Retinal pigment epithelial cell (primary cell): ENCODE measurements around the gene PFDN4.
A peak's percentile ranks its signal among the peaks of the same experiment; 100 is the strongest.

Source experiments
- DNase-seq: peaks from one replicate; pipeline ENCODE4 v3.0.0-alpha.2; 2010; ENCODE audit warnings: low read depth
- H3K4me3 ChIP-seq: 2 replicates; pipeline ENCODE4 v1.5.1; 2011; ENCODE audit warnings: mild to moderate bottlenecking, low read length, control low read depth, moderate library complexity
- CTCF ChIP-seq: conservative IDR thresholded peaks from 2 replicates; pipeline ENCODE4 v1.5.1; 2011; ENCODE audit warnings: low read depth, low read length, control low read depth, inconsistent platforms

Gene PFDN4

GRCh38 chr20:54174457-54175175 lies 33.3 kb upstream of the PFDN4 start:
- no peak for TF ChIP-seq CTCF
- H3K4me3 ChIP-seq, result peak overlapping the region; percentile 82
- no peak for DNase-seq

GRCh38 chr20:54176610-54177009 lies 31.3 kb upstream of the PFDN4 start:
- TF ChIP-seq CTCF, result no peak
- no peak for DNase-seq
- H3K4me3 ChIP-seq, result no peak overlapping the region

GRCh38 chr20:54177378-54177777 lies 30.5 kb upstream of the PFDN4 start:
- no peak for TF ChIP-seq CTCF
- no peak for DNase-seq
- no peak overlapping the region for H3K4me3 ChIP-seq

- no peak for DNase-seq
- TF ChIP-seq CTCF, result no peak
- H3K4me3 ChIP-seq, result no peak overlapping the region
These were observed 29.6 kb upstream of the PFDN4 start for GRCh38 chr20:54178256-54178655.

- no peak overlapping the region for H3K4me3 ChIP-seq
- DNase-seq, result no peak
- TF ChIP-seq CTCF, result no peak
These were observed 27.9 kb upstream of the PFDN4 start for GRCh38 chr20:54179946-54180345.

GRCh38 chr20:54180931-54181330 lies 27.0 kb upstream of the PFDN4 start:
- no peak for DNase-seq
- no peak overlapping the region for H3K4me3 ChIP-seq
- no peak for TF ChIP-seq CTCF

GRCh38 chr20:54184071-54184470 lies 23.8 kb upstream of the PFDN4 start:
- no peak for DNase-seq
- no peak for TF ChIP-seq CTCF
- H3K4me3 ChIP-seq, result no peak overlapping the region
